DMS 273 (cell line): ENCODE measurements around the gene SPEN.

Experiments
- DNase-seq: peaks from one replicate; lab custom pipeline; 2025; ENCODE audit not compliant: unreplicated experiment; lab: John Stamatoyannopoulos, UW

SPEN gene

GRCh38 chr1:15958793-15959192 is 111.3 kb downstream of the SPEN start:
- DNase-seq: peak; percentile 35

GRCh38 chr1:15959424-15959823 is 111.9 kb downstream of the SPEN start:
- no peak for DNase-seq

- no peak for DNase-seq
Measured at GRCh38 chr1:15959827-15960446, 112.4 kb downstream of the SPEN start.

DNA sequence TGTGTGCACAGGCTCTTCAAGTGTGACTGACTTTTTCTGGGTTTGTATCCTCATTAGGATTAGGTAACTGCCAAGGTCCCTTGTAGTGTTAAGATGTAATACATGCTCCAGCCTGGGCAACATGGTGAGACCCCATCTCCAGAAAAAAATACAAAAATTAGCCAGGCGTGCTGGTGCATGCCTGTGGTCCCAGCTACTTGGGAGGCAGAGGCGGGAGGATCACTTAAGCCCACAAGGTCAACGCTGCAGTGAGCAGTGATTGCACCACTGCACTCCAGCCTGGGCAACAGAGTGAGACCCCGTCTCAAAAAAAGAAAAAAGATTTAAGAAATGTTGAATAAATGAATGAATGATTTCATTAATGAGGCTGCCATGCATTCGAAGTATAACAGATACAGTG is 113.3 kb downstream of the SPEN start:
- DNase-seq: no peak

DNA sequence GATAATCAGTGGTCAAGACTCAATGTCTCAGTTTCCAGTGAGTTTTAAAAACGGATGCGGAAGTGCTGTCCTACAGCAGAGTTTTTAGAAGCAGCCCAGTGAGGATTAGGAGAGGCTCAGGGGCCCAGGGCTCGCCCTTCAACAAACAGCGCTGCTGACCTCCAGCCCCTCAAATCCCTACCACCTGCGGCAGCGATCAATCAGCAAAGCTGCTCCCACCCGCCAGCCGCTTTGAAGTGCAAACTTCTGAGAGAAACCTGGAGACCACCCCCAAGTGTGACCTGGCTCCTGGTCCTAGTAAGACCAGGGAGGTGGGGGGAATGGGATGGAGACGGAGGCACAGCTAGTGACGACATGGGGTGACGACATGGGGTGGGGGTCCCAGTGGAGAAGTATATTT is 114.0 kb downstream of the SPEN start:
- no peak for DNase-seq

- no peak for DNase-seq
Measured at GRCh38 chr1:15962176-15962575, 114.7 kb downstream of the SPEN start.

- no peak for DNase-seq
Measured at GRCh38 chr1:15962671-15963362, 115.3 kb downstream of the SPEN start.

GRCh38 chr1:15963363-15963967 is 116.0 kb downstream of the SPEN start:
- no peak for DNase-seq

GRCh38 chr1:15963968-15964648 is 116.6 kb downstream of the SPEN start:
- no peak for DNase-seq

DNA sequence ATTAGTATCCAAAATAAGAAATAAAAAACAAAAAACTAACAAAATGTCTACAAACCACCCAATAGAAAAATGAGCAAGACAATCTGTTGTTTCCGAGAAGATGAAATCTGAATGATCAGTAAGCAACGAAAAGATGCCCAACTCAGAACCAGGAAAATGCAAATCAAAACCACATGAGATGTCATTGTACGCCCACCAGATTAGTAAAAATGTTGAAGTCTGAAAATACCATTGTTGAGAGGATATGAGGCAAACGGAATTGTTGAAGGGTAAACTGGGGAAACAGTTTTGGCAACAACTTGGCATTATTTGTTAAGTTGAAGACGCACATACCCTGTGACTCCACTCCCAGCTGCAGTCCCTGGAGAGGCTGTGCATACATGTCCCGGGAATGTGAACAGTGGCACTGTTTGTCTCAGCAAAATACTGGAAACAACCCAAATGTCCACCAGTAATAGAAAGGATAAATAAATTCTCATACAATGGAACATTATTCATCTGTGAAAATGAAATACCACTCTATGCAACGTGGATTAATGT is 117.8 kb downstream of the SPEN start:
- DNase-seq: no peak

- no peak for DNase-seq
Measured at GRCh38 chr1:15966081-15966955, 118.8 kb downstream of the SPEN start.

DNA sequence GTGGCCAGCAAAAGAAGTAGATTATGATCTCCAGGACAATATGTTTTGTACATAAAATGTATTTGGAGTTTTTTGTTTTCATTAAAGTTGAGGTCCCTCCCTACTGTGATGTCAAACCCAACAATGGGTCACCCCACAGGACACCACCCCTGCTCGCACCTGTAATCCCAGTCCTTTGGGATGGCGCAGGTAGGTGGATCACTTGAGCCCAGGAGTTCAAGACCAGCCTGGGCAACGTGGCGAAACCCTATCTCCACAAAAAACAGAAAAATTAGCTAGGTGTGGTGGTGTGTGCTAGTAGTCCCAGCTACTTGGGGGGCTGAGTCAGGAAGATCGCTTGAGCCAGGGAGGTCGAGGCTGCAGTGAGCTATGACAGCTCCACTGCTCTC is 119.4 kb downstream of the SPEN start:
- no peak for DNase-seq

- no peak for DNase-seq
Measured at GRCh38 chr1:15968172-15968571, 120.7 kb downstream of the SPEN start.

DNA sequence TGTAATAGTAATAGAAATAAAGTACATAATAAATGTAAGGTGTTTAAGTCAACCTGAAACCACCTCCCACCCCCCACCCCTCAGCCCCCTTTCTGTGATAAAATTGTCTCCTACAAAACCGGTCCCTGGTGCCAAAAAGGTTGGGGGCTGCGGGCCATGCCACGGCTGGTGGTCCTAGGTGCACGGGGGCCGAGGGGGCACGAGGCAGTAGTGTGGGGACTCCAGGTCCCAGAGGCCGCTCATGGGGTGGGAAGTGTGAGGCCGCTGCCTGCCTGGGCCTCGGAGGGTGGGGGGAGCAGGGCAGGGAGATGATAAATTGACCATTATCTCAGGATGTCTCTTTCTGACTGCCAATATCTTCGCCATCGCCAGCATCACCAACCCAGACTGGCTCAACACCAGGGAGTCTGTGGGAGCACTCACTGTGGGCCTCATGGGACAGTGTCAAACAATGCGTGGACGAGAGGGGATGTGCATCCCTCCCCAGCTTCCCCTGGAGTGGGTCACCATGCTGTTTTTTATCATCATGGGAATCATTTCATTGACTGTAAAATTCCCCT is 121.9 kb downstream of the SPEN start:
- no peak for DNase-seq

DNA sequence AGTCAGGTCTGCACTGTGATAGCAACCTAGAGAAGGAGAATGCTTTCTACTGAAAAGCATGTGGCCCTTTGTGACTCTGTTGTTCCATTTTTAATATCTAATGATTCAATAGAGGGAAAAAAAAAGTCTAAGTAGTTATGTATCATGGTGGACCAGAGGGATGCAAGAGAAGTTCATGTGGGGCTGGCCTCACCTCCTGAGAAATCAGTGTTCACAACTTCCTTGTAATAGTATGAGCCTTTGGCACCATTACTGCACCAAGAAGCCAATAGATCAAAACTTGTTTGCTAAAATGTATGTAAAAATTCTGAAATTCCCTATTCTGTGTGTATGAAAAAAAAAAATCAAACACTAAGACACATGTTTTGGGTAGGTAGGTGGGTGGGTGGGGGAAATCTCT is 123.4 kb downstream of the SPEN start:
- DNase-seq: no peak

GRCh38 chr1:15972409-15972808 is 124.9 kb downstream of the SPEN start:
- no peak for DNase-seq

DNA sequence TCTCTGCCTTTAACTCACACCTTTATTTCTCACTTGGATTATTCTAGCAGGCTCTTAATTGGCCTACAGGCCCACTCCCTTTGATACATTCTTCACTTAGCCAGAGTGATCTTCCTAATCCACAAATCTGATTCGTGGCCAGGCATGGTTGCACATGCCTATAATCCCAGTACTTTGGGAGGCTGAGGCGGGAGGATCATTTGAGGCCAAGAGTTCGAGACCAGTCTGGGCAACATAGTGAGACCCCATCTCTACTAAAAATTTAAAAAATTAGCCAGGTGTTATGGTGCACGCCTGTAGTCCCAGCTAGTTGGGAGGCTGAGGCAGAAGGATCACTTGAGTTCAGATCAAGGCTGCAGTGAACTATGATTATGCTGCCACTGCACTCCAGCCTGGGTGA is 126.3 kb downstream of the SPEN start:
- DNase-seq: no peak

DNA sequence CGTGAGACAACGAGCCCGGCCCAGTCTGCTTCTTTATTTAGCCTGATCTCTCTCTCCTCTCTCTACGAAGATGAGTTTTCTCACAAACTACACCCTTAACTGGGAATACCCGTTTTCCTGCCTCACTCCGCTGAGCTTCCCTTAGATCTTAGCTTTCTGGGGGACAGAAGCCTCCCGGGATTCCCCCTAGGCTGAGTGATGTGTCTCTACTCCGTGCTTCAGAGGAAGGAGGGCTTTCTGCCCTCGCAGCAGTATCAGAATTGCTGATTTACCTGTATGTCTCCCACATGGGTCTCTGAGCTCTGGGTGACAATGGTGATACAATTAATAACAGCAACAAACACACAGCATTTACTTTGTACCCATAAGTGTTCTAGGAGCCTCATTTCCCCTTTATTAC is 127.3 kb downstream of the SPEN start:
- DNase-seq: no peak

- DNase-seq: peak; percentile 77
Measured at GRCh38 chr1:15975358-15975804, 127.9 kb downstream of the SPEN start.
